OCI-LY1 (cell line): ENCODE results near the gene FHL1.

Source experiments
- CTCF ChIP-seq: fragments of 200-600 bp; sonication (generic), shearing (Covaris generic); IDR thresholded peaks from 2 replicates; pipeline ENCODE4 v1.5.1; 2017; ENCODE audit warnings: mild to moderate bottlenecking, antibody characterized with exemption, low read length, moderate library complexity, mixed read lengths
- EZH2 ChIP-seq: fragments of 200-600 bp; sonication (generic), shearing (Covaris generic); IDR thresholded peaks from 2 replicates; pipeline ENCODE4 v1.8.0; 2017; ENCODE audit warnings: borderline replicate concordance, mixed run types, mild to moderate bottlenecking, antibody characterized with exemption, low read length, moderate library complexity, mixed read lengths

- TF ChIP-seq CTCF, result no peak
- TF ChIP-seq EZH2, result no peak
Measured at GRCh38 chrX:136210243-136210642, 62.9 kb downstream of the FHL1 start.
